GM13977 (cell line): Measurements from ENCODE around the gene TGOLN2.
A peak's percentile ranks its signal among the peaks of the same experiment; 100 is the strongest.
"Not testable (repeated sequence)": the region's sequence is repeated elsewhere in the genome, so short reads cannot be mapped to it uniquely, and the experiment has no call there.

Experiments used
- DNase-seq: peaks from one replicate; pipeline ENCODE4 v3.0.0; 2012; ENCODE audit warnings: low spot score
- in situ Hi-C: fragments of 300-500 bp; cut with MboI; formaldehyde crosslinking; loops from one replicate; pipeline ENCODE4 v1.12.0; 2022; ENCODE audit warnings: low sequenced_read_pairs, low pct_unique_long_range_greater_than_20kb, mixed read lengths, inconsistent platforms; ENCODE audit not compliant: unreplicated experiment
- TF ChIP-seq, protein P1 (sequence below): IDR thresholded peaks from 2 replicates; pipeline ENCODE4 v1.5.1; 2012; ENCODE audit warnings: mild to moderate bottlenecking, control low read depth; ENCODE audit not compliant: insufficient read depth; ENCODE audit errors: extremely low read depth, missing control alignments

Gene TGOLN2

DNA sequence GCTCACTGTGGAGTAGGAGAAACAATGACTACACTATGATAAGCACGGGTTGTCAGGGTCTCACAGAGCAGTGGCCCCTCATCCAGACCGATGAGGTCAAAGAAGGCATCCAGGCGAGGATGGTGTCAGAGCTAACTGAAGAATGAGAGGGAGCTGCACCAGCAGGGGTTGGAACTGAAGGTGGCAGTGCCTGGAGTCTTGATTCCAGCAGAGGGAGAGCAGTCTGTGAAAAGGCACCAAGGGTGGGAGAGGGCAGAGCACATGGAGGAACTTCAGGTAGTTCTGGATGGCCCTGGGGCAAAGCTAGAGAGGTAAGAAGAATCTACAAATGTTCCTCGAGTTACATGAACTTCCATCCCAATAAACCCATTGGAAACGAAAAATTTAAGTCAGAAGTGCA lies 39.4 kb upstream of the TGOLN2 start:
- TF ChIP-seq, protein P1, sequence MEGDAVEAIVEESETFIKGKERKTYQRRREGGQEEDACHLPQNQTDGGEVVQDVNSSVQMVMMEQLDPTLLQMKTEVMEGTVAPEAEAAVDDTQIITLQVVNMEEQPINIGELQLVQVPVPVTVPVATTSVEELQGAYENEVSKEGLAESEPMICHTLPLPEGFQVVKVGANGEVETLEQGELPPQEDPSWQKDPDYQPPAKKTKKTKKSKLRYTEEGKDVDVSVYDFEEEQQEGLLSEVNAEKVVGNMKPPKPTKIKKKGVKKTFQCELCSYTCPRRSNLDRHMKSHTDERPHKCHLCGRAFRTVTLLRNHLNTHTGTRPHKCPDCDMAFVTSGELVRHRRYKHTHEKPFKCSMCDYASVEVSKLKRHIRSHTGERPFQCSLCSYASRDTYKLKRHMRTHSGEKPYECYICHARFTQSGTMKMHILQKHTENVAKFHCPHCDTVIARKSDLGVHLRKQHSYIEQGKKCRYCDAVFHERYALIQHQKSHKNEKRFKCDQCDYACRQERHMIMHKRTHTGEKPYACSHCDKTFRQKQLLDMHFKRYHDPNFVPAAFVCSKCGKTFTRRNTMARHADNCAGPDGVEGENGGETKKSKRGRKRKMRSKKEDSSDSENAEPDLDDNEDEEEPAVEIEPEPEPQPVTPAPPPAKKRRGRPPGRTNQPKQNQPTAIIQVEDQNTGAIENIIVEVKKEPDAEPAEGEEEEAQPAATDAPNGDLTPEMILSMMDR, result no peak
- in situ Hi-C loops, result no loop called here
- no peak for DNase-seq

DNA sequence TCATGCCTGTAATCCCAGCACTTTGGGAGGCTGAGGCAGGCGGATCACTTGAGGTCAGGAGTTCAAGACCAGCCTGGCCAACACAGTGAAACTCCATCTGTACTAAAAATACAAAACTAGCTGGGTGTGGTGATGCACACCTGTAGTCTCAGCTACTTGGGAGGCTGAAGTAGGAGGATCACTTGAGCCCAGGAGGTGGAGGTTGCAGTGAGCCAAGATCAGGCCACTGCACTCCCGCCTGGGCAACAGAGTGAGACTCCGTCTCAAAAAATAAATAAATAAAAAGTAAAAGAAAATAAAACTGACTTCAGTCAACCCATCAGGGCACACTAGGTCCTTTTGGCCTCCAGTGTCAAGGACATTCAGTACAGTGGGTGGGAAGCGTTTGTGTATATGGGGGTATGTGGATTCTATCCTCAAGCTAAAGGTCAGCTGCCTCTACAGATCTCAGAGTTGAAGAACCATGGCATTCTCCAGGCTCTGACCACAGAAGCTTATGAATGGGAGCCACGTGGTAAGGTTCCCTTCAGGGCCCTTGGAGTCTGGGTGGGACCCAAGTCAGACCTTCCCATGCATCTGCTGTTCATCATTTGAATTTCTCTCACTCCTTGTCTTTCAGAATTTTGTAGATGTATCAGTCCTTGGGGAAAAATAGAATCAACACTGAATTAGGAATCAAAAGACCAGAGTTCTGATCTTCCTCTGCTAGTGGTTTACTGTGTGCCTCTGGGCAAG lies 35.0 kb upstream of the TGOLN2 start:
- DNase-seq, in situ Hi-C loops: not testable (repeated sequence)

DNA sequence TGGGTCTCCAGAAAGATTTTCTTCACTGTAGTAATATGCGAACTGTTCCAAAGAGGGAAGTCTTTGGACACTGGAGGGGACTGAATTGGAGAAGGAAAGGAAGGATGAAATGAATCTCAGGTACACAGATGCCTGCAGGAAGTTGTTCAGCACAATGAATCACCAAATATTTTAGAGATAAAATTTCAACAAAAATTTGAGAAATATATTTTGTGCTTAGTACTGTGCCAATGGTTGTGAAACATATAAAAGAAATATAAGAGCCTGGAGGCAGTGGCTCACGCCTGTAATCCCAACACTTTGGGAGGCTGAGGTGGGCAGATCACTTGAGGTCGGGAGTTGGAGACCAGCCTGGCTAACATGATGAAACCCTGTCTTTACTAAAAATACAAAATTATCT lies 29.9 kb upstream of the TGOLN2 start:
- in situ Hi-C loops, result no loop called here
- TF ChIP-seq, protein P1, result no peak
- no peak for DNase-seq

DNA sequence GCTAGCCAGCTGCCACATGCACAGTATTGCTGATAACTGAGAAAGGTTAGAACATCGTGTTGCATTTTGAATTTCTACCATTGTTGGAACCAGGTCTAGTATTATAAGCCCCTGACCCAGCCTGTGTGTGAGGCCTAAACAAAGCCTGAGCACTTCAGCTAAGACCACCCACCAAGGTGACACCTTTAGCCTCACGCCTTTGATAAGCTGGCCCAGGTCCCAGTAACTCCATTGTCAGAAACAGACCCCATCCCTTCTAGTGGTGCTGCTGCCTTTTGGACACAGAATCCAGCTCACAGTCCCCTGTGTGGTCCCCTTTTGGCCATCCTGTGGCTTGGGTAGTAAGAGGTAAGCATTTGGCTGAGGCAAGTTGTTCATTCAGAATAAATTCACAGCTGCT lies 28.4 kb upstream of the TGOLN2 start:
- DNase-seq, result no peak
- in situ Hi-C loops, result no loop called here
- TF ChIP-seq, protein P1, result no peak

DNA sequence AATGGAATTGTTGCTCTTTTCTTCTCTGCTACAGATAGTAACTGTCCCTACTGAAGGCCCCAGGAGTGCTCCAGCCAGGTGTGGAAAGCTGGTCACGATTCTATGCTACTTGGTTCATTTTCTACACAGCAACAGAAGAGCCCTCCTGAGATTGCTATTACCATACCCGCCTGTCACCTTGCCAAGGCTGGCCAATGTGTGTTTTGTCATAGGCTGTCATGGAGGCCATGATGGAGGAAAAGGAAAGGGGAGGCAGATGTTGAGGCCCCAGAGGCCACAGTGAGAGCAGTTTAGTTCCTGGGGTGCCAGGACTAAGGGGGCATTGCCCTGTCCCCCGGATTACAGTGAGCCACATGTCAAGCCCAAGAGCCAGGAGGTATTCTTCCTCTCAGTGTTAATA lies 27.7 kb upstream of the TGOLN2 start:
- in situ Hi-C loops, result no loop called here
- TF ChIP-seq, protein P1, result no peak
- no peak for DNase-seq

DNA sequence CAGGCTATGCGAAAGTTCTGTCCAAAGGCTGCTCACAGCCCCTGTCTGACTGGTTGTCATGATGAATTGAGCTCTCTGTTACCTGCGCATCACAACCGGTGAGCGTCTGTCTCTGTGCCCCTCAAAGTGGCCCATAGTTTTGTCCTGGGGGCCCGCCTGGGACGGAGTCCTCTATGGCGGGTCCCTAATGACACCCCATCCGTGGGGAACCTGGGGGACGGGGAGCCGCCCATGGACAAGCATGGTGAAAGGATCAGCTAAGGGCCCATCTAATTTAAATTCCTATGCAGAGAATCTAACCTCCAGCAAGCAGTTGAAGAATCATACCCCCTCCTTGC lies 27.3 kb upstream of the TGOLN2 start:
- in situ Hi-C loops, result no loop called here
- no peak for DNase-seq
- TF ChIP-seq, protein P1, result no peak

DNA sequence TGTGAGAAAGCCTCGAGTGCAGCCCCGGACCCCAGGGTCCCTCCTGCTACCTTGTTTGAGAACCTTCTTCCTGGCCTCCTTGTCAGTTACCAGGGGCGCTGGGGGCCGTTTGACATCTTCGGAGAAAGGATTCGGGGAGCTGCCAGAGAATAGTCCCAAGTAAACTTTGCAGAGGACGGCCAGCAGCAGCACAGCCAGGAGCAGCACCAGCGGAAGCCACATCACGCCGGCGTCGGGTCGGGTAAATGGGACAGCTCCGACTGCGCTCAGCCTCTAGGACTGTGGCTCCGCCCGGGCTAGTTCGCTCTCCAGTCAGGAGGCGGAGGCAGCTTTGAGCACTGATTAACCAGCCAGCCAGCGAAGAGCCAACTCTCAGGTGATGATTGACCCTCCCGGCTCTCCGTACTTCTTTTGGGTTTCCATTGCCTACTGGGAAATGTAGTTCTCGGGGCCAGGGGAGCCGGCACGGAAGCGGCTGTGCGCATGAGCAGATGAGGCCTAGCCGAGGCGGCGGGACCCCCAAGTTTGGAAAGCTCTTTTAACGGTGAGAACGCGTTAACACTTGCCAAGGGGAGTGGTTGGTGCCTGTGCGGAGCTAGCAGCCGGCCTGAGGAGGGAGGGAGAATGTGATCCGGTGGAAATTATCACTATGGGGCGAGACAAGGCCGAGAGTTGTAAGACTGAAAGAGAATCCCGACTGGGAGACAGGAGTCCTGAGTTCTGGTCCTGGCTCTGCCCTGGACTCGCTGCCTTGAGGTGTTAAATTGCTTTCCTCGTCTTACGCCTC lies 26.7 kb upstream of the TGOLN2 start, which contains the start of the genes ELMOD3 and RETSAT:
TSS of gene ELMOD3 (plus strand) at position 484 of the 787 bp plus-strand sequence. CDS start 2,430 bp downstream, outside the sequence.
TSS of gene RETSAT (minus strand) at position 243 of the 787 bp plus-strand sequence. CDS start at position 222, 21 bp downstream.
- in situ Hi-C loops, result no loop called here
- TF ChIP-seq, protein P1, result no peak
- peak; percentile 95 for DNase-seq
